Measurements from ENCODE around the gene GYS2.

GYS2 gene

DNA sequence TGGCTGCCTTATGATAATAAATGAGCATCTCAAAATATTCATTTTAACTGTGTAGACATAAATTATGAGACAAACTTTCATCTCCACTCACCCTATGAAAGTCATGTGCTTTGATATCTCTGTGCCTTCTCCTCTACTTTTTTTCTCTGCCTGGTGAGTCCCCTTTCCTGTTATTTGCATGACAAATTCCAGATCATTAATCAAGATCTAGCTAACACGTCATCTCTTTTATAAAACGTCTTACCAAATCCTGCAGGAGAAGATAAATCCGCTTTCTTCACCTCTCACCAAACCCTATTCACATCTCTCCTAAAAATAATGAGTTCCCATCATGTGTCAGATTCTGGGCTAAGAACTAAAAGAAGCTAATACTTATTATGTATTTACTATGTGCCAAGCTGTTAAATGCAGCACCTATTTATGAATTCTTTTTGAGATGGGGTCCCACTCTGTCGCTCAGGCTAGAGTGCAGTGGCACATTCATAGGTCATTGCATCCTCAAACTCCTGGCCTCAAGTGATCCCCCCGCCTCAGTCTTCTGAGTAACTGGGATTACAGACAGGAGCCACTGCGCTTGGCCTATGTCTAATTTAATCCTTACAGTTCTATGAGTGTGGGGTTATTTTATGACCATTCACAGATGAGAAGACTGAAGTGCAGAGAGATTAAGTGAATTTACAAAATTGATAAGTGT is 51.9 kb downstream of the GYS2 start:
- Histone ChIP-seq H3K27me3 (ENCODE audit: insufficient read depth, low read length) (no peaks in the 10 kb centered on the region), H3K4me3 (ENCODE audit: low read length) (no peak overlapping the region), H3K9me3 (ENCODE audit: insufficient read depth, low read depth, low read length) (no peaks in the 10 kb centered on the region), H3K27ac (ENCODE audit: low read depth, low read length) (no peak overlapping the region), H3K9ac (ENCODE audit: low read depth, low read length) (no peak overlapping the region), H3K4me1 (ENCODE audit: insufficient read depth, low read length) (no peaks in the 10 kb centered on the region), H3K36me3 (ENCODE audit: insufficient read depth, low read length) (no peaks in the 10 kb centered on the region)
- WGBS = 79% methylated on average over 6 of the region's 6 CpGs

DNA sequence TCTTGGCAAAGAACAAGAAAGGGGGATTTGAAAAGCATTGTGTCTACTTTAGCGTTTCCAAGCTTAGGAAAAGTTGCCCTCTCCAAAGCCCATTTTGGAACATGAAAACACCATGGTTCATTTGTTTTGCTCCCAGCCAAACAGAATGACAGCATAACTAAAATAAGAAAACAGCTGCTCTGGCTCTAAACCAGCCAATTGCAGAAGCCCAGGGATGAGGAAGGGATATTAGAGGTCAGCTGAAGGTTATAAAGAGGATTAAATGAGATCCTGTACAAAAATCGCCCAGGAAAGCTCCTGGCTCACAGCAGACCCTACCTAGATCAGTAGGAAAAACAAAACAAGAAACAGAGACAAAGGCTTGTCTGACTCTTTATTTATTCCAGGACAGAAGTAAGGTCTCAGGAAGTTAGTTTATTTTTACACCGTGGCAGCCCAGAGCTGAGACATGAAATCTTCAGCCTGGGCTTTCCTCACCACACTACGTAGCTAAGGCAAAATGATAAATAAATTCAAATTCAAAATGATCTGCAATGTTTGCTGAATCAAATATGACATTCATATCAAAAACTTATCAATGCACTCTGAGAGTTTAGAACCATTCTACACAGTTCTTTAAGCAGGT is 52.7 kb downstream of the GYS2 start:
- 94% methylated on average over 4 of the region's 4 CpGs for WGBS
- no peaks in the 10 kb centered on the region for H3K9me3 ChIP-seq (ENCODE audit: insufficient read depth, low read depth, low read length)

DNA sequence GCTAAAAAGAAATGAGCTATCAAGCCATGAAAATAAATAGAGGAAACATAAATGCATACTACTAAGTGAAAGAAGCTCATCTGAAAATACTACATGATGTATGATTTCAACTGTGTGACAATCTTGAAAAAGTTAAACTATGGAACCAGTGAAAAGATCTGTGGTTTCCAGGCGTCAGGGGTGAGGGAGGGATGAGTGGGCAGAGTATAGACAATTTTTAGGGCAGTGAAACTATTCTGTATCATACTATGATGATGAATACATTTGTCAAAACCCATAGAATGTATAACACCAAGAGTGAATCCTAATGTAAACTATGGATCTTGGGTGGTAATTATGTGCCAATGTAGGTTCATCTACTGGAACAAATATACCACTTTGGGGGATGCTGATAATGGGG is 57.2 kb downstream of the GYS2 start:
- Histone ChIP-seq H3K27me3 (ENCODE audit: insufficient read depth, low read length) (no peaks in the 10 kb centered on the region), H3K27ac (ENCODE audit: low read depth, low read length) (no peak overlapping the region)
- WGBS = 90% methylated on average over 1 of the region's 1 CpG

More for the DNA sequence above, 52.7 kb downstream of the GYS2 start:
- H3K4me1 ChIP-seq (ENCODE audit: insufficient read depth, low read length) = no peaks in the 10 kb centered on the region
- H3K27me3 ChIP-seq (ENCODE audit: insufficient read depth, low read length) = no peaks in the 10 kb centered on the region
- no peak overlapping the region for H3K9ac ChIP-seq (ENCODE audit: low read depth, low read length)
- H3K36me3 ChIP-seq (ENCODE audit: insufficient read depth, low read length) = no peaks in the 10 kb centered on the region
- H3K4me3 ChIP-seq (ENCODE audit: low read length) = no peak overlapping the region
- no peak overlapping the region for H3K27ac ChIP-seq (ENCODE audit: low read depth, low read length)

DNA sequence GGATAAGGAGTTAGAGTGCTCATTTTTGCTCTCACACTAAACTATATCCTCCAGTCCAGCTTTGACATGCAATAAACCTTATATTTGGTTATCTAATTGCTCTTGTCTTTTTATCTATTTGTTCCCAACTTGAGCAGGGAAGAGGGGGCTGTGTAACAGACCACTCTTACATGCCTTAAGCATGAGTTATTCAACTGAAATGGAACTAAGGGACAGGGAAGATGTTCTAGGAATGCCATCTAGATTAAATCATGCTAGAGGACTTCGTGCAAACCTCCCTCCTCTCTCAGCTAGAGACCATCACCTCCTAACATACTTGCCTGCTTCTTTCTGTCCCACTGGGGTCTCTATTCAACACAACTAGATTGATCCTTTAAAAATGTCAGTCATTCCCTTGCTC is 57.9 kb downstream of the GYS2 start:
- Histone ChIP-seq H3K9ac (ENCODE audit: low read depth, low read length) (no peak overlapping the region), H3K27ac (ENCODE audit: low read depth, low read length) (no peak overlapping the region), H3K27me3 (ENCODE audit: insufficient read depth, low read length) (no peaks in the 10 kb centered on the region), H3K36me3 (ENCODE audit: insufficient read depth, low read length) (no peaks in the 10 kb centered on the region), H3K4me3 (ENCODE audit: low read length) (no peak overlapping the region), H3K4me1 (ENCODE audit: insufficient read depth, low read length) (peaks cover 4% of the 10 kb centered on the region; the same call in 1 of the 2 replicates), H3K9me3 (ENCODE audit: insufficient read depth, low read depth, low read length) (no peaks in the 10 kb centered on the region)
- WGBS = 0% methylated on average over 1 of the region's 1 CpG

More for the DNA sequence above, 57.2 kb downstream of the GYS2 start:
- Histone ChIP-seq H3K36me3 (ENCODE audit: insufficient read depth, low read length) (no peaks in the 10 kb centered on the region), H3K4me1 (ENCODE audit: insufficient read depth, low read length) (peaks cover 4% of the 10 kb centered on the region; the same call in 1 of the 2 replicates), H3K9me3 (ENCODE audit: insufficient read depth, low read depth, low read length) (no peaks in the 10 kb centered on the region), H3K9ac (ENCODE audit: low read depth, low read length) (no peak overlapping the region), H3K4me3 (ENCODE audit: low read length) (no peak overlapping the region)

DNA sequence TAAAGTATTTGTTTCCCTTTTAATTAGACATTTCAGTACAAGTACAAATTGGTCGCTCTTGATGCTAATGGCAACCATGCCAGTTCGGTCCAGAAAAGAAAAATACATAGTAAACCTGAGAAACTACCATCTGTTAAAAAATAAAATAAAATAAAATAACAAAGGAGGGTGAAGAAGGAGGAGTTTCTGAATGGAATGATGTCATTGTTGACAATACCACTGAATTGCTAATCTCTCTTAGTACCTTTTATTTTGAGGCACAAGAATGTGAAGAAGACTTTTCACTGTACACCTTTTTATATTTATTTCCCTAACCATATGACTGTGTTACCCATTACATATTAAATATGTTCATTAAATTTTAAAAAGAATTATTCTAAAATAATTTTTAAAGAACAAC is 59.1 kb downstream of the GYS2 start:
- no peak overlapping the region for H3K4me3 ChIP-seq (ENCODE audit: low read length)
- WGBS = no CpG with 5 or more reads among the region's 2 CpGs
- no peak overlapping the region for H3K27ac ChIP-seq (ENCODE audit: low read depth, low read length)
- H3K9ac ChIP-seq (ENCODE audit: low read depth, low read length) = no peak overlapping the region
- peaks cover 4% of the 10 kb centered on the region; the same call in 1 of the 2 replicates for H3K4me1 ChIP-seq (ENCODE audit: insufficient read depth, low read length)
- no peaks in the 10 kb centered on the region for H3K27me3 ChIP-seq (ENCODE audit: insufficient read depth, low read length)
- no peaks in the 10 kb centered on the region for H3K9me3 ChIP-seq (ENCODE audit: insufficient read depth, low read depth, low read length)
- H3K36me3 ChIP-seq (ENCODE audit: insufficient read depth, low read length) = no peaks in the 10 kb centered on the region

DNA sequence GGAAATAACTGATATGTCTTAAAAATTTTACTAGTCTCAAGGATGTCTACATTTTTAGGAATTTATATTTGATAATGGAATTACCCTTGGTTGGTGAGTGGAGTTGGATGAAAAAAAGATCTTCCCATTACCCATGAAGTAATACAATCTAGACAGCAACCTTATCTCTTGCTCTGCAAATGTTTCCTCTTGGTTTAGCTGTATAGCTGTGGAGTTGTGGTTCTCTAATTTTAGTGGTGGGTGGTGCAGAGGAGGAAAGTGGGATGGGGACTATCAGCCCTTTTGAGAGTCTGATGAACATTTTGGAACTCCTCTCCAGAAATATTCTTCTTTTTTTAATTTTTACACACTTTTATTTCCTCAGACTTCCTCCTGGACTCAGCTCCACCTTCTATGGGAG is 61.5 kb downstream of the GYS2 start:
- no peak overlapping the region for H3K9ac ChIP-seq (ENCODE audit: low read depth, low read length)
- H3K4me3 ChIP-seq (ENCODE audit: low read length) = no peak overlapping the region
- no peaks in the 10 kb centered on the region for H3K36me3 ChIP-seq (ENCODE audit: insufficient read depth, low read length)
- H3K27ac ChIP-seq (ENCODE audit: low read depth, low read length) = no peak overlapping the region
- peaks cover 4% of the 10 kb centered on the region; the same call in 1 of the 2 replicates for H3K4me1 ChIP-seq (ENCODE audit: insufficient read depth, low read length)
- no peaks in the 10 kb centered on the region for H3K27me3 ChIP-seq (ENCODE audit: insufficient read depth, low read length)
- no peaks in the 10 kb centered on the region for H3K9me3 ChIP-seq (ENCODE audit: insufficient read depth, low read depth, low read length)

DNA sequence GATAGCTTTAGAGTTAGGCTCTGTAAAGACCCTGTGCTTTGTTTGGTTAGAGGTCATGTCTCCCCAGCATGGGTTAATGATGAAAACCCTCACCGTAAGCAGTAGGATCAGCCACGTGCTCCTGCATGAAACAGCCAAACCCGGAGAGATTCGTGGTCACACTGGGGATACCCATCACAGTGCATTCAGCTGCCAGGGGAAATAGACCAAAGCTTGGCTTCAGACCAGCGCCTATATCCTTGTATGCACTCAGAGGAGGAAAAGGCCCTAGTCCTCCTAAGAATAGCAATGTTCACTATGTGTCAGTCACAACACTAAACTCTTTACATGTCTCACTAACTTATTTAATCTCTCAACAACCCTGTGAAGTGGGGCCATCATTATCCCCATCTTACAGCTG is 62.2 kb downstream of the GYS2 start:
- Histone ChIP-seq H3K27me3 (ENCODE audit: insufficient read depth, low read length) (no peaks in the 10 kb centered on the region), H3K36me3 (ENCODE audit: insufficient read depth, low read length) (no peaks in the 10 kb centered on the region), H3K4me3 (ENCODE audit: low read length) (no peak overlapping the region), H3K9me3 (ENCODE audit: insufficient read depth, low read depth, low read length) (no peaks in the 10 kb centered on the region), H3K9ac (ENCODE audit: low read depth, low read length) (no peak overlapping the region), H3K4me1 (ENCODE audit: insufficient read depth, low read length) (peaks cover 4% of the 10 kb centered on the region; the same call in 1 of the 2 replicates), H3K27ac (ENCODE audit: low read depth, low read length) (no peak overlapping the region)
- WGBS = 94% methylated on average over 5 of the region's 5 CpGs

DNA sequence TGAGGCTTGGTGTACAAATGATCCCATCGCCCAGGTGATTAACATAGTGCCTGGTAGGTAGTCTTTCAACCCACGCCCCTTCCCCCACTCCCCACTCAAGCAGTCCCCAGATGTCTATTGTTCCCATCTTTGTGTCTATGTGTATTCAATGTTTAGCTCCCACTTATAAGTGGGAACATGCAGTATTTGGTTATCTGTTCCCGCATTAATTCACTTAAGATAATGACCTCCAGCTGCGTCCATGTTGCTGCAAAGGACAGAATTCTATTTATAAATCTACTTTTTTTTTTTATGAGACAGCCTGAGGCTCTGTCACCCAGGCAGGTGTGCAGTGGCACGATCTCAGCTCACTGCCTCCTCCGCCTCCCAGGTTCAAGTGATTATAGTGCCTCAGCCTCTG is 62.9 kb downstream of the GYS2 start:
- 97% methylated on average over 6 of the region's 6 CpGs for WGBS
- Histone ChIP-seq H3K9ac (ENCODE audit: low read depth, low read length) (no peak overlapping the region), H3K27ac (ENCODE audit: low read depth, low read length) (no peak overlapping the region), H3K36me3 (ENCODE audit: insufficient read depth, low read length) (no peaks in the 10 kb centered on the region), H3K9me3 (ENCODE audit: insufficient read depth, low read depth, low read length) (no peaks in the 10 kb centered on the region), H3K4me3 (ENCODE audit: low read length) (no peak overlapping the region), H3K27me3 (ENCODE audit: insufficient read depth, low read length) (no peaks in the 10 kb centered on the region), H3K4me1 (ENCODE audit: insufficient read depth, low read length) (peaks cover 4% of the 10 kb centered on the region; the same call in 1 of the 2 replicates)

DNA sequence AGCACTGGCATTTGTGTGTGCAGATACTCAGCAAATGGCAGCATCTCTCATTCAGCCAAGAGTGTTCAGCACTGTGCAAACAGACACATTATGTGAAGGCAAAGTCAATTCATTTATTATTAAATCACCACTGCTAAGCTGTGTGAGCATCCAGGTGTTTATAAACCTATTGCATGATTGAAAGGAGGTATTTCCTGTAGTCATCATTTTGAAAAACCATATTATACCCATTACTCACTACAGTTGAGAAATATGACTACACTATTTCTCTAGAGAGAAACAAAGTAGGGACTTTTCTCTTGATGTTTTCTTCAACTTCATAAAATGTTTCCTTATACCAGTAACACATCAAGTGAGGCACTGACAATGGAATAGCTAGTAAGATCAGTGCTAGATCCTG is 64.8 kb downstream of the GYS2 start:
- Histone ChIP-seq H3K9ac (ENCODE audit: low read depth, low read length) (no peak overlapping the region), H3K4me3 (ENCODE audit: low read length) (no peak overlapping the region), H3K27me3 (ENCODE audit: insufficient read depth, low read length) (no peaks in the 10 kb centered on the region), H3K36me3 (ENCODE audit: insufficient read depth, low read length) (no peaks in the 10 kb centered on the region), H3K27ac (ENCODE audit: low read depth, low read length) (no peak overlapping the region), H3K4me1 (ENCODE audit: insufficient read depth, low read length) (no peaks in the 10 kb centered on the region), H3K9me3 (ENCODE audit: insufficient read depth, low read depth, low read length) (no peaks in the 10 kb centered on the region)

DNA sequence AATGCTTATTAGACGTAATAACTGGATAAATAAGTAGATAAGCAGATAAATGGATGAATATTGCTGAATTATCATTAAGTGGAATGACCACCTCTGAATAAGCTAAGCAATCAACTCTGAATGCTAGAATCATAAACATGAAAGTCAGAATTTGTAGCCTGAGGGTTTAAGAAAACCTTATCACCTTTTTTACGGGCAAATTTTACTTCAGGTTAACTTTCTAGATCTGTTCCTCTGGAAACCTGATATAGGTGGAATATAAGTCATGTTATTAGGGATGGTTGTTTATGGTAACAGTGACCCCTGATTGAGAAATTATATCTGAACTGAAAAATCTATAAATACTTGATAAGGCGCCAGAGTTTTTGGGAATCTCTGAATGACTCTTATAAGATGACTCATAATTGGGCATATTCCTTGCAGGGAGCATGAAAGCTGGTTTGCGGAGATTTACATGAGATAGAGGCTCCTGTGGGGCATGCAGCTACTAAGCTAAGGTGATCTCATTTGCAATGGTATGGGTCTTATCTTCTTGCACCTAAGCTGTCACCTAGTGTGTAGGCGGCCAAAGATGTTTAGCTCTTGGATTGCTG is 66.5 kb downstream of the GYS2 start:
- H3K27ac ChIP-seq (ENCODE audit: low read depth, low read length) = no peak overlapping the region
- H3K4me3 ChIP-seq (ENCODE audit: low read length) = no peak overlapping the region
- no peaks in the 10 kb centered on the region for H3K36me3 ChIP-seq (ENCODE audit: insufficient read depth, low read length)
- H3K4me1 ChIP-seq (ENCODE audit: insufficient read depth, low read length) = no peaks in the 10 kb centered on the region
- no peak overlapping the region for H3K9ac ChIP-seq (ENCODE audit: low read depth, low read length)
- 86% methylated on average over 5 of the region's 5 CpGs for WGBS
- no peaks in the 10 kb centered on the region for H3K27me3 ChIP-seq (ENCODE audit: insufficient read depth, low read length)
- no peaks in the 10 kb centered on the region for H3K9me3 ChIP-seq (ENCODE audit: insufficient read depth, low read depth, low read length)

DNA sequence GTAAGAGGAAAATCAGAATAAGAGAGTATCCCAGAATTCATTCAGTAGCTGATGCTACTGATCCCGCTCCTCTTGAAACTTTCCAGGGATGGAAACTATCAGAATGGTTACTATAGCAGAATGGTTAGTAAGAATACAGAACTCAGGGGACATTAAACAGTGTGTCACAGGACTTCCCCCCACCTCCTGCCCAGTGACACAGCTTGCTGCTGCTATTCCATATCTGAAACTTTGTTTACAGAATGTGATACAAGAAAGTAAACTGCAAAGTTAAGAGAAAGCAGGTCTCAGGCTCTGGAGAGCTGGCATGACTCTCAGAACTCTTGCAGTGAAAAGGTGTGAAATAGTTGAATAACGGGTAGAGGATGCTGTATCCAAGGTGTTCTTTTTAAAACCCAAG is 75.2 kb downstream of the GYS2 start:
- no peak overlapping the region for H3K27ac ChIP-seq (ENCODE audit: low read depth, low read length)
- H3K9ac ChIP-seq (ENCODE audit: low read depth, low read length) = no peak overlapping the region
- 85% methylated on average over 2 of the region's 2 CpGs for WGBS
- peaks cover 74% of the 10 kb centered on the region for H3K27me3 ChIP-seq (ENCODE audit: insufficient read depth, low read length)
- no peaks in the 10 kb centered on the region for H3K36me3 ChIP-seq (ENCODE audit: insufficient read depth, low read length)
- H3K4me1 ChIP-seq (ENCODE audit: insufficient read depth, low read length) = peaks cover 4% of the 10 kb centered on the region; the same call in 1 of the 2 replicates
- no peaks in the 10 kb centered on the region for H3K9me3 ChIP-seq (ENCODE audit: insufficient read depth, low read depth, low read length)
- H3K4me3 ChIP-seq (ENCODE audit: low read length) = no peak overlapping the region
